Measurements from ENCODE around the gene IGFBP1. TPM values are rescaled to one million over a fixed set of nuclear protein-coding genes. Genes with fewer than 3 reads are reported as not detected.

Gene IGFBP1
- total and polyA plus RNA-seq, 4 donors, result 0.40 to 0.98 (median 0.85) TPM

DNA sequence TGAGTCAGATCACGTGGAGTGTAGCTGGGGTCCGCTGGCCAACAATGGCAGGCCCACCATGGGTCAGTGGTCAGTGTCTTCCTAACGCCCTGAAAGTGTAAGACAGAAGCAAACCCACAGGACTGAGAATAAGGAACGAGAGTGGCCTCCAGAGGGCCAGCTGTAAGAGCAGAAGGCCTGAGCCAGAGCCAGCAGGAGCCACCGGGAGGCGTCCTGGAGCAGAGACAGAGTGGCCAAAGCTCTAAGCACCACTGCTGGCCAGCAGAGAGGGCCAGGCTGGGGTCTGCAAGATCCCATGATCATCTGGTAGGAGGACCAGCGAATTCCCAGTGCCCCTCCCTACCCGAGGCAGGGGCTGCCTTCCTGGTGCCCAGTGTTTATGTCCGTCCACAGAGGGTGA, 24.6 kb upstream of the IGFBP1 start:
- 72% methylated on average over 9 of the region's 9 CpGs for WGBS (ENCODE audit: insufficient coverage)
- Histone ChIP-seq H3K4me1 (ENCODE audit: control insufficient read depth, insufficient read depth, low read length) (no peaks in the 10 kb centered on the region), H3K36me3 (ENCODE audit: control insufficient read depth, insufficient read depth, low read length) (no peaks in the 10 kb centered on the region)

GRCh38 chr7:45865594-45866410, 22.5 kb upstream of the IGFBP1 start:
- Histone ChIP-seq H3K4me1 (ENCODE audit: control insufficient read depth, insufficient read depth, low read length) (no peaks in the 10 kb centered on the region), H3K4me3 (ENCODE audit: low read depth, low read length) (no peak overlapping the region), H3K36me3 (ENCODE audit: control insufficient read depth, insufficient read depth, low read length) (no peaks in the 10 kb centered on the region), H3K9me3 (ENCODE audit: control insufficient read depth, insufficient read depth, low read length) (no peaks in the 10 kb centered on the region), H3K27me3 (ENCODE audit: control insufficient read depth, insufficient read depth, low read length) (no peaks in the 10 kb centered on the region), H3K27ac (ENCODE audit: low read depth, low read length) (no peak overlapping the region)
- 79% methylated on average over 12 of the region's 13 CpGs for WGBS (ENCODE audit: insufficient coverage)
- no peak for DNase-seq (ENCODE audit: low read depth in 4 of 6, low spot score in 6 of 6)

More for the DNA sequence above, 24.6 kb upstream of the IGFBP1 start:
- H3K27me3 ChIP-seq (ENCODE audit: control insufficient read depth, insufficient read depth, low read length), result no peaks in the 10 kb centered on the region
- no peak for DNase-seq (ENCODE audit: low read depth in 4 of 6, low spot score in 6 of 6)
- H3K9me3 ChIP-seq (ENCODE audit: control insufficient read depth, insufficient read depth, low read length), result no peaks in the 10 kb centered on the region
- H3K4me3 ChIP-seq (ENCODE audit: low read depth, low read length), result no peak overlapping the region
- no peak overlapping the region for H3K27ac ChIP-seq (ENCODE audit: low read depth, low read length)

- no peak overlapping the region for H3K4me3 ChIP-seq (ENCODE audit: low read depth, low read length)
- H3K36me3 ChIP-seq (ENCODE audit: control insufficient read depth, insufficient read depth, low read length), result no peaks in the 10 kb centered on the region
- WGBS (ENCODE audit: insufficient coverage), result 93% methylated on average over 2 of the region's 2 CpGs
- no peaks in the 10 kb centered on the region for H3K9me3 ChIP-seq (ENCODE audit: control insufficient read depth, insufficient read depth, low read length)
- no peak for DNase-seq (ENCODE audit: low read depth in 4 of 6, low spot score in 6 of 6)
- no peak overlapping the region for H3K27ac ChIP-seq (ENCODE audit: low read depth, low read length)
- no peaks in the 10 kb centered on the region for H3K27me3 ChIP-seq (ENCODE audit: control insufficient read depth, insufficient read depth, low read length)
- H3K4me1 ChIP-seq (ENCODE audit: control insufficient read depth, insufficient read depth, low read length), result no peaks in the 10 kb centered on the region
Observed at GRCh38 chr7:45867471-45867870, 20.8 kb upstream of the IGFBP1 start.

- Histone ChIP-seq H3K4me3 (ENCODE audit: low read depth, low read length) (no peak overlapping the region), H3K36me3 (ENCODE audit: control insufficient read depth, insufficient read depth, low read length) (no peaks in the 10 kb centered on the region), H3K4me1 (ENCODE audit: control insufficient read depth, insufficient read depth, low read length) (no peaks in the 10 kb centered on the region), H3K9me3 (ENCODE audit: control insufficient read depth, insufficient read depth, low read length) (no peaks in the 10 kb centered on the region), H3K27me3 (ENCODE audit: control insufficient read depth, insufficient read depth, low read length) (no peaks in the 10 kb centered on the region), H3K27ac (ENCODE audit: low read depth, low read length) (no peak overlapping the region)
- WGBS (ENCODE audit: insufficient coverage), result 88% methylated on average over 2 of the region's 4 CpGs
- no peak for DNase-seq (ENCODE audit: low read depth in 4 of 6, low spot score in 6 of 6)
Observed at GRCh38 chr7:45869426-45869825, 18.9 kb upstream of the IGFBP1 start.

- H3K27me3 ChIP-seq (ENCODE audit: control insufficient read depth, insufficient read depth, low read length), result no peaks in the 10 kb centered on the region
- no peaks in the 10 kb centered on the region for H3K4me1 ChIP-seq (ENCODE audit: control insufficient read depth, insufficient read depth, low read length)
- WGBS (ENCODE audit: insufficient coverage), result 67% methylated on average over 9 of the region's 10 CpGs
- no peak overlapping the region for H3K27ac ChIP-seq (ENCODE audit: low read depth, low read length)
- H3K36me3 ChIP-seq (ENCODE audit: control insufficient read depth, insufficient read depth, low read length), result no peaks in the 10 kb centered on the region
- DNase-seq (ENCODE audit: low read depth in 4 of 6, low spot score in 6 of 6), result no peak
- no peak overlapping the region for H3K4me3 ChIP-seq (ENCODE audit: low read depth, low read length)
- H3K9me3 ChIP-seq (ENCODE audit: control insufficient read depth, insufficient read depth, low read length), result no peaks in the 10 kb centered on the region
Observed at GRCh38 chr7:45872116-45873034, 15.9 kb upstream of the IGFBP1 start.

- H3K27me3 ChIP-seq (ENCODE audit: control insufficient read depth, insufficient read depth, low read length), result no peaks in the 10 kb centered on the region
- 92% methylated on average over 1 of the region's 7 CpGs for whole genome bisulfite sequencing (ENCODE audit: insufficient coverage)
- H3K27ac ChIP-seq (ENCODE audit: low read depth, low read length), result no peak within 1 kb of the TSS
- H3K4me1 ChIP-seq (ENCODE audit: control insufficient read depth, insufficient read depth, low read length), result no peaks in the 10 kb centered on the region
- H3K9me3 ChIP-seq (ENCODE audit: control insufficient read depth, insufficient read depth, low read length), result no peaks in the 10 kb centered on the region
- H3K36me3 ChIP-seq (ENCODE audit: control insufficient read depth, insufficient read depth, low read length), result no peaks in the 10 kb centered on the region
- H3K4me3 ChIP-seq (ENCODE audit: low read depth, low read length), result no peak within 1 kb of the TSS
- no peak for DNase-seq (ENCODE audit: low read depth in 4 of 6, low spot score in 6 of 6)
Observed at GRCh38 chr7:45873035-45873354, 15.3 kb upstream of the IGFBP1 start, which contains the start of gene CCDC201. CCDC201 (minus strand) TSS chr7:45873082; CDS start chr7:45873007, 75 bp downstream.

GRCh38 chr7:45873355-45873754, 14.9 kb upstream of the IGFBP1 start:
- Histone ChIP-seq H3K4me3 (ENCODE audit: low read depth, low read length) (no peak overlapping the region), H3K4me1 (ENCODE audit: control insufficient read depth, insufficient read depth, low read length) (no peaks in the 10 kb centered on the region), H3K9me3 (ENCODE audit: control insufficient read depth, insufficient read depth, low read length) (peaks cover 1% of the 10 kb centered on the region), H3K27ac (ENCODE audit: low read depth, low read length) (no peak overlapping the region), H3K27me3 (ENCODE audit: control insufficient read depth, insufficient read depth, low read length) (no peaks in the 10 kb centered on the region), H3K36me3 (ENCODE audit: control insufficient read depth, insufficient read depth, low read length) (no peaks in the 10 kb centered on the region)
- no peak for DNase-seq (ENCODE audit: low read depth in 4 of 6, low spot score in 6 of 6)
- WGBS (ENCODE audit: insufficient coverage), result no CpG with 5 or more reads among the region's 6 CpGs

GRCh38 chr7:45874408-45875131, 13.7 kb upstream of the IGFBP1 start:
- no peak for DNase-seq (ENCODE audit: low read depth in 4 of 6, low spot score in 6 of 6)
- 95% methylated on average over 5 of the region's 8 CpGs for WGBS (ENCODE audit: insufficient coverage)
- Histone ChIP-seq H3K27ac (ENCODE audit: low read depth, low read length) (no peak overlapping the region), H3K4me3 (ENCODE audit: low read depth, low read length) (no peak overlapping the region), H3K36me3 (ENCODE audit: control insufficient read depth, insufficient read depth, low read length) (no peaks in the 10 kb centered on the region), H3K27me3 (ENCODE audit: control insufficient read depth, insufficient read depth, low read length) (no peaks in the 10 kb centered on the region), H3K9me3 (ENCODE audit: control insufficient read depth, insufficient read depth, low read length) (peaks cover 5% of the 10 kb centered on the region), H3K4me1 (ENCODE audit: control insufficient read depth, insufficient read depth, low read length) (no peaks in the 10 kb centered on the region)

DNA sequence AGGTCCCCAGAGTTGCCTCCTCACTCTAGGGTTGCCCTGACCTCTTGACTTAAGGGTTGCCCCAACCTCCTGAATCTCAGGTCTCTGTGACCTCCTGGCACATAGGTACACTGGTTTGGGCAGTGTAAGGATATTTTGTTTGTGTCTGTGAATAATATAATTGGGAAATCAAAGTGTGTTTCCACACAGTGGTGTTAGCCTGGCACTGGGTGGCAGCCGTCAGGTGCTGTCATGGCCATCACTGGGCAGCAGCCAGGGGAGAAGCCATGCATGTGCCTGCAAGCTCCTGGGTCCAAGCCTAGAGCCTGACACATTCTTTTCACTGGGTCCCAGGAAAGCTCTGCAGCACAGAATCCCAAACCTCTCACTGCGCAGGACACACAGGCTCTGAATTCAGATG, 11.8 kb upstream of the IGFBP1 start:
- no peaks in the 10 kb centered on the region for H3K4me1 ChIP-seq (ENCODE audit: control insufficient read depth, insufficient read depth, low read length)
- H3K9me3 ChIP-seq (ENCODE audit: control insufficient read depth, insufficient read depth, low read length), result peaks cover 5% of the 10 kb centered on the region
- no peak overlapping the region for H3K27ac ChIP-seq (ENCODE audit: low read depth, low read length)
- no peaks in the 10 kb centered on the region for H3K36me3 ChIP-seq (ENCODE audit: control insufficient read depth, insufficient read depth, low read length)
- H3K27me3 ChIP-seq (ENCODE audit: control insufficient read depth, insufficient read depth, low read length), result no peaks in the 10 kb centered on the region
- WGBS (ENCODE audit: insufficient coverage), result 100% methylated on average over 2 of the region's 2 CpGs
- no peak for DNase-seq (ENCODE audit: low read depth in 4 of 6, low spot score in 6 of 6)
- H3K4me3 ChIP-seq (ENCODE audit: low read depth, low read length), result no peak overlapping the region
